ENCODE data around the gene SLC10A7. TPM values are rescaled to one million over a fixed set of nuclear protein-coding genes. Genes with fewer than 3 reads are reported as not detected.
A peak's percentile ranks its signal among the peaks of the same experiment; 100 is the strongest.
"Not testable (repeated sequence)": the region's sequence is repeated elsewhere in the genome, so short reads cannot be mapped to it uniquely, and the experiment has no call there.

The SLC10A7 gene
- total RNA-seq, 2 experiments from 2014 or later, result 15.9 to 23.3 TPM

- Mint-ChIP-seq H3K4me3 (no peak overlapping the region), H3K36me3 (ENCODE audit: low read depth) (peaks cover 3% of the 10 kb centered on the region), H3K9me3 (no peaks in the 10 kb centered on the region), H3K4me1 (no peaks in the 10 kb centered on the region), H3K27ac (no peak overlapping the region), H3K27me3 (no peaks in the 10 kb centered on the region)
- ChIA-PET POLR2A (no interaction called here), CTCF (interaction anchor here (1.6 kb wide), 1 partner anchor 9 kb away, joined by 4 read pairs; no protein-coding TSS in a partner anchor)
- DNase-seq, result no peak
Measured at GRCh38 chr4:146367347-146367746, 154.4 kb downstream of the SLC10A7 start.

GRCh38 chr4:146359771-146360170 lies 162.0 kb downstream of the SLC10A7 start:
- POLR2A ChIA-PET, result no interaction called here
- CTCF ChIA-PET, result no interaction called here
- Mint-ChIP-seq H3K27ac (no peak overlapping the region), H3K4me3 (no peak overlapping the region), H3K27me3 (no peaks in the 10 kb centered on the region), H3K9me3 (peaks cover 2% of the 10 kb centered on the region), H3K4me1 (no peaks in the 10 kb centered on the region), H3K36me3 (ENCODE audit: low read depth) (peaks cover 3% of the 10 kb centered on the region)
- no peak for DNase-seq

- H3K4me3 Mint-ChIP-seq; H3K4me1 Mint-ChIP-seq; CTCF ChIA-PET; H3K27me3 Mint-ChIP-seq; H3K27ac Mint-ChIP-seq; H3K9me3 Mint-ChIP-seq; DNase-seq; POLR2A ChIA-PET; H3K36me3 Mint-ChIP-seq (ENCODE audit: low read depth): not testable (repeated sequence)
Measured at GRCh38 chr4:146350114-146350513, 171.6 kb downstream of the SLC10A7 start.

- no peak overlapping the region for H3K4me3 Mint-ChIP-seq
- DNase-seq, result no peak
- ChIA-PET CTCF (no interaction called here), POLR2A (no interaction called here)
- H3K9me3 Mint-ChIP-seq, result no peaks in the 10 kb centered on the region
- H3K27ac Mint-ChIP-seq, result no peak overlapping the region
- H3K4me1 Mint-ChIP-seq, result no peaks in the 10 kb centered on the region
- no peaks in the 10 kb centered on the region for H3K36me3 Mint-ChIP-seq (ENCODE audit: low read depth)
- no peaks in the 10 kb centered on the region for H3K27me3 Mint-ChIP-seq
Measured at GRCh38 chr4:146349306-146349705, 172.4 kb downstream of the SLC10A7 start.

- no peaks in the 10 kb centered on the region for H3K27me3 Mint-ChIP-seq
- CTCF ChIA-PET, result no interaction called here
Measured at GRCh38 chr4:146347822-146348221, 173.9 kb downstream of the SLC10A7 start.

GRCh38 chr4:146346276-146346675 lies 175.5 kb downstream of the SLC10A7 start:
- no peak for DNase-seq
- Mint-ChIP-seq H3K27me3 (no peaks in the 10 kb centered on the region), H3K36me3 (ENCODE audit: low read depth) (no peaks in the 10 kb centered on the region), H3K4me3 (no peak overlapping the region), H3K9me3 (no peaks in the 10 kb centered on the region), H3K27ac (no peak overlapping the region), H3K4me1 (no peaks in the 10 kb centered on the region)
- CTCF ChIA-PET, result no interaction called here
- POLR2A ChIA-PET, result interaction anchor here (0.6 kb wide), 1 partner anchor 74 kb away, joined by 4 read pairs; no protein-coding TSS in a partner anchor

More at GRCh38 chr4:146347822-146348221, 173.9 kb downstream of the SLC10A7 start:
- Mint-ChIP-seq H3K36me3 (ENCODE audit: low read depth) (no peaks in the 10 kb centered on the region), H3K9me3 (no peaks in the 10 kb centered on the region), H3K27ac (no peak overlapping the region), H3K4me3 (no peak overlapping the region), H3K4me1 (no peaks in the 10 kb centered on the region)
- POLR2A ChIA-PET, result no interaction called here
- DNase-seq, result no peak

- CTCF ChIA-PET, result no interaction called here
- Mint-ChIP-seq H3K36me3 (ENCODE audit: low read depth) (no peaks in the 10 kb centered on the region), H3K9me3 (no peaks in the 10 kb centered on the region), H3K4me1 (no peaks in the 10 kb centered on the region), H3K27me3 (no peaks in the 10 kb centered on the region), H3K4me3 (no peak overlapping the region), H3K27ac (no peak overlapping the region)
- no peak for DNase-seq
- POLR2A ChIA-PET, result no interaction called here
Measured at GRCh38 chr4:146343776-146344175, 178.0 kb downstream of the SLC10A7 start.

- no peaks in the 10 kb centered on the region for H3K36me3 Mint-ChIP-seq (ENCODE audit: low read depth)
- no peaks in the 10 kb centered on the region for H3K9me3 Mint-ChIP-seq
- CTCF ChIA-PET, result no interaction called here
- DNase-seq, result no peak
- no peaks in the 10 kb centered on the region for H3K27me3 Mint-ChIP-seq
- H3K4me1 Mint-ChIP-seq, result no peaks in the 10 kb centered on the region
- H3K27ac Mint-ChIP-seq, result no peak overlapping the region
- no peak overlapping the region for H3K4me3 Mint-ChIP-seq
- POLR2A ChIA-PET, result no interaction called here
Measured at GRCh38 chr4:146343199-146343598, 178.5 kb downstream of the SLC10A7 start.

- Mint-ChIP-seq H3K4me1 (no peaks in the 10 kb centered on the region), H3K4me3 (no peak overlapping the region), H3K36me3 (ENCODE audit: low read depth) (no peaks in the 10 kb centered on the region), H3K27ac (no peak overlapping the region), H3K27me3 (no peaks in the 10 kb centered on the region), H3K9me3 (no peaks in the 10 kb centered on the region)
- peak; percentile 38 for DNase-seq
- ChIA-PET CTCF (no interaction called here), POLR2A (no interaction called here)
Measured at GRCh38 chr4:146342600-146343192, 179.0 kb downstream of the SLC10A7 start.

GRCh38 chr4:146340798-146341197 lies 180.9 kb downstream of the SLC10A7 start:
- POLR2A ChIA-PET, result no interaction called here
- no peaks in the 10 kb centered on the region for H3K9me3 Mint-ChIP-seq
- no peaks in the 10 kb centered on the region for H3K36me3 Mint-ChIP-seq (ENCODE audit: low read depth)
- no peak overlapping the region for H3K4me3 Mint-ChIP-seq
- H3K4me1 Mint-ChIP-seq, result no peaks in the 10 kb centered on the region
- no peaks in the 10 kb centered on the region for H3K27me3 Mint-ChIP-seq
- no peak for DNase-seq
- no peak overlapping the region for H3K27ac Mint-ChIP-seq
- CTCF ChIA-PET, result interaction anchor here (1.0 kb wide), 1 partner anchor 11 kb away, joined by 3 read pairs; no protein-coding TSS in a partner anchor

GRCh38 chr4:146338512-146338911 lies 183.2 kb downstream of the SLC10A7 start:
- Mint-ChIP-seq H3K36me3 (ENCODE audit: low read depth) (no peaks in the 10 kb centered on the region), H3K27ac (no peak overlapping the region), H3K4me1 (no peaks in the 10 kb centered on the region), H3K4me3 (no peak overlapping the region), H3K9me3 (no peaks in the 10 kb centered on the region), H3K27me3 (no peaks in the 10 kb centered on the region)
- ChIA-PET CTCF (no interaction called here), POLR2A (no interaction called here)
- DNase-seq, result no peak

- H3K4me3 Mint-ChIP-seq, result no peak overlapping the region
- H3K27me3 Mint-ChIP-seq, result no peaks in the 10 kb centered on the region
- H3K27ac Mint-ChIP-seq, result no peak overlapping the region
- no peaks in the 10 kb centered on the region for H3K36me3 Mint-ChIP-seq (ENCODE audit: low read depth)
- no peaks in the 10 kb centered on the region for H3K4me1 Mint-ChIP-seq
- no peak for DNase-seq
- CTCF ChIA-PET, result no interaction called here
- no peaks in the 10 kb centered on the region for H3K9me3 Mint-ChIP-seq
- POLR2A ChIA-PET, result no interaction called here
Measured at GRCh38 chr4:146336410-146336807, 185.3 kb downstream of the SLC10A7 start.

GRCh38 chr4:146335763-146336409 lies 185.9 kb downstream of the SLC10A7 start:
- Mint-ChIP-seq H3K27me3 (no peaks in the 10 kb centered on the region), H3K27ac (no peak overlapping the region)
- CTCF ChIA-PET, result no interaction called here

GRCh38 chr4:146334862-146335449 lies 186.8 kb downstream of the SLC10A7 start:
- POLR2A ChIA-PET, result no interaction called here

More at GRCh38 chr4:146335763-146336409, 185.9 kb downstream of the SLC10A7 start:
- POLR2A ChIA-PET, result no interaction called here
- H3K9me3 Mint-ChIP-seq, result no peaks in the 10 kb centered on the region
- no peaks in the 10 kb centered on the region for H3K4me1 Mint-ChIP-seq
- no peaks in the 10 kb centered on the region for H3K36me3 Mint-ChIP-seq (ENCODE audit: low read depth)
- H3K4me3 Mint-ChIP-seq, result no peak overlapping the region
- no peak for DNase-seq

More at GRCh38 chr4:146334862-146335449, 186.8 kb downstream of the SLC10A7 start:
- CTCF ChIA-PET, result no interaction called here
- Mint-ChIP-seq H3K4me1 (no peaks in the 10 kb centered on the region), H3K27me3 (no peaks in the 10 kb centered on the region), H3K27ac (no peak overlapping the region), H3K4me3 (no peak overlapping the region), H3K36me3 (ENCODE audit: low read depth) (no peaks in the 10 kb centered on the region), H3K9me3 (no peaks in the 10 kb centered on the region)
- DNase-seq, result no peak
